GM12878 (cell line): Measurements from ENCODE around the gene TTF2. TPM values are rescaled to one million over a fixed set of nuclear protein-coding genes. Genes with fewer than 3 reads are reported as not detected.
A peak's percentile ranks its signal among the peaks of the same experiment; 100 is the strongest.

Experiments
- EED ChIP-seq: sonication (generic); IDR thresholded peaks from 2 replicates; pipeline ENCODE4 v1.6.1; 2016; ENCODE audit warnings: antibody characterized with exemption, low read depth
- GABPA ChIP-seq: IDR thresholded peaks from 2 replicates; pipeline ENCODE4 v1.6.1; 2014; ENCODE audit warnings: antibody characterized with exemption, low read depth, mild to moderate bottlenecking, inconsistent platforms
- HCFC1 ChIP-seq: fragments of 150-350 bp; IDR thresholded peaks from 2 replicates; pipeline ENCODE4 v1.6.1; 2014; ENCODE audit warnings: low read length
- LARP7 ChIP-seq: fragments of 450-650 bp; IDR thresholded peaks from 2 replicates; pipeline ENCODE4 v1.6.1; 2017; ENCODE audit warnings: mild to moderate bottlenecking
- MYB ChIP-seq: fragments of 150-350 bp; IDR thresholded peaks from 2 replicates; pipeline ENCODE4 v1.6.1; 2014; ENCODE audit warnings: mild to moderate bottlenecking, low read depth, low read length, borderline replicate concordance
- NFXL1 ChIP-seq: fragments of 450-650 bp; IDR thresholded peaks from 2 replicates; pipeline ENCODE4 v1.6.1; 2017; ENCODE audit warnings: antibody characterized with exemption, mild to moderate bottlenecking, borderline replicate concordance
- POLR2A ChIP-seq: IDR thresholded peaks from 2 replicates; pipeline ENCODE4 v1.6.1; 2011; ENCODE audit warnings: low read depth, mild to moderate bottlenecking, low read length
- POU2F2 ChIP-seq: IDR thresholded peaks from 3 replicates; pipeline ENCODE4 v1.6.1; 2011; ENCODE audit warnings: low read depth, mild to moderate bottlenecking, low read length, borderline replicate concordance
- SUPT20H ChIP-seq: IDR thresholded peaks from 2 replicates; pipeline ENCODE4 v1.6.1; 2011; ENCODE audit warnings: low read depth, mild to moderate bottlenecking, low read length, moderate library complexity, borderline replicate concordance; ENCODE audit not compliant: control insufficient read depth
- TARDBP ChIP-seq: IDR thresholded peaks from 2 replicates; pipeline ENCODE4 v1.6.1; 2016; ENCODE audit warnings: borderline replicate concordance
- TCF12 ChIP-seq: IDR thresholded peaks from 2 replicates; pipeline ENCODE4 v1.6.1; 2011; ENCODE audit warnings: low read depth, mild to moderate bottlenecking, low read length
- TCF3 ChIP-seq: IDR thresholded peaks from 2 replicates; pipeline ENCODE4 v1.6.1; 2012; ENCODE audit warnings: low read depth, mild to moderate bottlenecking, low read length, borderline replicate concordance; ENCODE audit not compliant: insufficient read depth
- ZNF622 ChIP-seq: fragments of 450-650 bp; IDR thresholded peaks from 2 replicates; pipeline ENCODE4 v1.6.1; 2017; ENCODE audit warnings: mild to moderate bottlenecking, inconsistent platforms
- ZSCAN29 ChIP-seq: fragments of 450-650 bp; IDR thresholded peaks from 2 replicates; pipeline ENCODE4 v1.6.1; 2017; ENCODE audit warnings: mild to moderate bottlenecking, moderate library complexity
- polyA plus RNA-seq, 11 experiments: library from polyadenylated mRNA; depleted of rRNA in 4 of 11; unstranded in 6 of 11; stranded (reverse) in 5 of 11; fragments of >200 nt; fragmentation: Nextera tagmentation in 4 of 11; fragmentation: Illumina TruSeq in 1 of 11; extraction: Ambion mirVana in 4 of 11; extraction: Trizol in 1 of 11; gene quantifications; 1 replicate in 1 of 11; 2 replicates in 10 of 11; pipeline versions ENCODE4 v1.2.1 to v1.2.3, GENCODE V29; 2011 to 2016; ENCODE audit warnings: inconsistent platforms in 2 of 11, missing spikeins in 2 of 11, low read depth in 1 of 11
- total RNA-seq, 4 experiments: library from RNA; depleted of rRNA in 3 of 4; stranded (reverse); fragments of >200 nt in 3 of 4; fragmentation: Illumina TruSeq in 1 of 4; extraction: Trizol in 1 of 4; gene quantifications; 2 replicates each; pipeline versions ENCODE4 v1.2.1 to v1.2.3, GENCODE V29; 2013 to 2021
- TF ChIP-seq, protein P1 (sequence below): fragments of 450-650 bp; IDR thresholded peaks from 2 replicates; pipeline ENCODE4 v1.6.1; 2016; ENCODE audit warnings: mild to moderate bottlenecking
- TF ChIP-seq, protein P2 (sequence below): IDR thresholded peaks from 2 replicates; pipeline ENCODE4 v1.6.1; 2012; ENCODE audit warnings: low read depth, low read length, improper control_type of control experiment
- TF ChIP-seq, protein P3 (sequence below): IDR thresholded peaks from 2 replicates; pipeline ENCODE4 v1.6.1; 2012; ENCODE audit warnings: low read depth, low read length, improper control_type of control experiment
- TF ChIP-seq, protein P4 (sequence below): fragments of 450-650 bp; IDR thresholded peaks from 2 replicates; pipeline ENCODE4 v1.6.1; 2016; ENCODE audit warnings: mild to moderate bottlenecking
- TF ChIP-seq, protein P5 (sequence below): fragments of 450-650 bp; IDR thresholded peaks from 2 replicates; pipeline ENCODE4 v1.6.1; 2017; ENCODE audit warnings: borderline replicate concordance
- TF ChIP-seq, protein P6 (sequence below): fragments of 450-650 bp; conservative IDR thresholded peaks from 2 replicates; pipeline ENCODE4 v1.6.1; 2017; ENCODE audit warnings: mild to moderate bottlenecking, moderate library complexity
- TF ChIP-seq, protein P7 (sequence below): IDR thresholded peaks from 2 replicates; pipeline ENCODE4 v1.6.1; 2012; ENCODE audit warnings: mild to moderate bottlenecking, low read depth, low read length

Gene TTF2
- total and polyA plus RNA-seq, 10 of the 15 experiments (the other 5 are each of a cell fraction or from before 2014, with no cell fraction given) = 17.7 to 134 (median 78.2) TPM

DNA sequence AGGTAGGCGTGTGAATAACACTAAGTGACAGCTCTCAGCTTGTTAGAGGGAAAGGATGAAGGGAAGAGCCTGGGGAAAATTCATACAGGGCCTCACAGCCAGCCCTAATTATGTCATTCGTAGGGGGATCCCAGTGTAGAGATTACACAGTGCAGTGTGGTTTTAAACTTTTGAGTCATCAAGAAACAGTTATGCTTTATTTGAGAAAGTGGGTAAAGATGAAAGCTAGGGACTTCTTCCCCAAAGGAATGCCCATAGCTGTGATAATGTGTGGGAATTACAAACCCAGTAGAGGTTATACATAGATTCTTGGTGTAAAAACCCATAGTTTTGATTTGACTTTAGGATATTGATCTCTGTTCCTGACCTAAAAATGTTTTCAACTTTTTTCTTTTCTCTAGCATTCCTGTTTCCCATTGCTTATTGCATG lies 1.9 kb downstream of the TTF2 start (continued):
- TF ChIP-seq, protein P1, sequence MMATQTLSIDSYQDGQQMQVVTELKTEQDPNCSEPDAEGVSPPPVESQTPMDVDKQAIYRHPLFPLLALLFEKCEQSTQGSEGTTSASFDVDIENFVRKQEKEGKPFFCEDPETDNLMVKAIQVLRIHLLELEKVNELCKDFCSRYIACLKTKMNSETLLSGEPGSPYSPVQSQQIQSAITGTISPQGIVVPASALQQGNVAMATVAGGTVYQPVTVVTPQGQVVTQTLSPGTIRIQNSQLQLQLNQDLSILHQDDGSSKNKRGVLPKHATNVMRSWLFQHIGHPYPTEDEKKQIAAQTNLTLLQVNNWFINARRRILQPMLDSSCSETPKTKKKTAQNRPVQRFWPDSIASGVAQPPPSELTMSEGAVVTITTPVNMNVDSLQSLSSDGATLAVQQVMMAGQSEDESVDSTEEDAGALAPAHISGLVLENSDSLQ = peak; percentile 85
- TF ChIP-seq, protein P2, sequence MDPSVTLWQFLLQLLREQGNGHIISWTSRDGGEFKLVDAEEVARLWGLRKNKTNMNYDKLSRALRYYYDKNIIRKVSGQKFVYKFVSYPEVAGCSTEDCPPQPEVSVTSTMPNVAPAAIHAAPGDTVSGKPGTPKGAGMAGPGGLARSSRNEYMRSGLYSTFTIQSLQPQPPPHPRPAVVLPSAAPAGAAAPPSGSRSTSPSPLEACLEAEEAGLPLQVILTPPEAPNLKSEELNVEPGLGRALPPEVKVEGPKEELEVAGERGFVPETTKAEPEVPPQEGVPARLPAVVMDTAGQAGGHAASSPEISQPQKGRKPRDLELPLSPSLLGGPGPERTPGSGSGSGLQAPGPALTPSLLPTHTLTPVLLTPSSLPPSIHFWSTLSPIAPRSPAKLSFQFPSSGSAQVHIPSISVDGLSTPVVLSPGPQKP = no peak
- TF ChIP-seq, protein P3, sequence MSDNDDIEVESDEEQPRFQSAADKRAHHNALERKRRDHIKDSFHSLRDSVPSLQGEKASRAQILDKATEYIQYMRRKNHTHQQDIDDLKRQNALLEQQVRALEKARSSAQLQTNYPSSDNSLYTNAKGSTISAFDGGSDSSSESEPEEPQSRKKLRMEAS = no peak
- TF ChIP-seq MYB (peak; percentile 66; the same call in 1 of the 2 replicates), POU2F2 (peak; percentile 68; the same call in 1 of the 3 replicates), TCF3 (no peak), ZSCAN29 (no peak), TARDBP (no peak), EED (peak; percentile 97), GABPA (peak; percentile 56; the same call in 1 of the 2 replicates), TCF12 (0 out of 2 replicates have a peak, but pooled peaks have one; percentile 43), NFXL1 (no peak), POLR2A (no peak), SUPT20H (no peak), HCFC1 (no peak), ZNF622 (no peak), LARP7 (no peak)
- TF ChIP-seq, protein P4, sequence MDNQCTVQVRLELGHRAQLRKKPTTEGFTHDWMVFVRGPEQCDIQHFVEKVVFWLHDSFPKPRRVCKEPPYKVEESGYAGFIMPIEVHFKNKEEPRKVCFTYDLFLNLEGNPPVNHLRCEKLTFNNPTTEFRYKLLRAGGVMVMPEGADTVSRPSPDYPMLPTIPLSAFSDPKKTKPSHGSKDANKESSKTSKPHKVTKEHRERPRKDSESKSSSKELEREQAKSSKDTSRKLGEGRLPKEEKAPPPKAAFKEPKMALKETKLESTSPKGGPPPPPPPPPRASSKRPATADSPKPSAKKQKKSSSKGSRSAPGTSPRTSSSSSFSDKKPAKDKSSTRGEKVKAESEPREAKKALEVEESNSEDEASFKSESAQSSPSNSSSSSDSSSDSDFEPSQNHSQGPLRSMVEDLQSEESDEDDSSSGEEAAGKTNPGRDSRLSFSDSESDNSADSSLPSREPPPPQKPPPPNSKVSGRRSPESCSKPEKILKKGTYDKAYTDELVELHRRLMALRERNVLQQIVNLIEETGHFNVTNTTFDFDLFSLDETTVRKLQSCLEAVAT = peak; percentile 57; the same call in 1 of the 2 replicates
- TF ChIP-seq, protein P5, sequence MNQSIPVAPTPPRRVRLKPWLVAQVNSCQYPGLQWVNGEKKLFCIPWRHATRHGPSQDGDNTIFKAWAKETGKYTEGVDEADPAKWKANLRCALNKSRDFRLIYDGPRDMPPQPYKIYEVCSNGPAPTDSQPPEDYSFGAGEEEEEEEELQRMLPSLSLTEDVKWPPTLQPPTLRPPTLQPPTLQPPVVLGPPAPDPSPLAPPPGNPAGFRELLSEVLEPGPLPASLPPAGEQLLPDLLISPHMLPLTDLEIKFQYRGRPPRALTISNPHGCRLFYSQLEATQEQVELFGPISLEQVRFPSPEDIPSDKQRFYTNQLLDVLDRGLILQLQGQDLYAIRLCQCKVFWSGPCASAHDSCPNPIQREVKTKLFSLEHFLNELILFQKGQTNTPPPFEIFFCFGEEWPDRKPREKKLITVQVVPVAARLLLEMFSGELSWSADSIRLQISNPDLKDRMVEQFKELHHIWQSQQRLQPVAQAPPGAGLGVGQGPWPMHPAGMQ = no peak
- TF ChIP-seq, protein P6, sequence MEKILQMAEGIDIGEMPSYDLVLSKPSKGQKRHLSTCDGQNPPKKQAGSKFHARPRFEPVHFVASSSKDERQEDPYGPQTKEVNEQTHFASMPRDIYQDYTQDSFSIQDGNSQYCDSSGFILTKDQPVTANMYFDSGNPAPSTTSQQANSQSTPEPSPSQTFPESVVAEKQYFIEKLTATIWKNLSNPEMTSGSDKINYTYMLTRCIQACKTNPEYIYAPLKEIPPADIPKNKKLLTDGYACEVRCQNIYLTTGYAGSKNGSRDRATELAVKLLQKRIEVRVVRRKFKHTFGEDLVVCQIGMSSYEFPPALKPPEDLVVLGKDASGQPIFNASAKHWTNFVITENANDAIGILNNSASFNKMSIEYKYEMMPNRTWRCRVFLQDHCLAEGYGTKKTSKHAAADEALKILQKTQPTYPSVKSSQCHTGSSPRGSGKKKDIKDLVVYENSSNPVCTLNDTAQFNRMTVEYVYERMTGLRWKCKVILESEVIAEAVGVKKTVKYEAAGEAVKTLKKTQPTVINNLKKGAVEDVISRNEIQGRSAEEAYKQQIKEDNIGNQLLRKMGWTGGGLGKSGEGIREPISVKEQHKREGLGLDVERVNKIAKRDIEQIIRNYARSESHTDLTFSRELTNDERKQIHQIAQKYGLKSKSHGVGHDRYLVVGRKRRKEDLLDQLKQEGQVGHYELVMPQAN = peak; percentile 56; the same call in 1 of the 2 replicates
- TF ChIP-seq, protein P7, sequence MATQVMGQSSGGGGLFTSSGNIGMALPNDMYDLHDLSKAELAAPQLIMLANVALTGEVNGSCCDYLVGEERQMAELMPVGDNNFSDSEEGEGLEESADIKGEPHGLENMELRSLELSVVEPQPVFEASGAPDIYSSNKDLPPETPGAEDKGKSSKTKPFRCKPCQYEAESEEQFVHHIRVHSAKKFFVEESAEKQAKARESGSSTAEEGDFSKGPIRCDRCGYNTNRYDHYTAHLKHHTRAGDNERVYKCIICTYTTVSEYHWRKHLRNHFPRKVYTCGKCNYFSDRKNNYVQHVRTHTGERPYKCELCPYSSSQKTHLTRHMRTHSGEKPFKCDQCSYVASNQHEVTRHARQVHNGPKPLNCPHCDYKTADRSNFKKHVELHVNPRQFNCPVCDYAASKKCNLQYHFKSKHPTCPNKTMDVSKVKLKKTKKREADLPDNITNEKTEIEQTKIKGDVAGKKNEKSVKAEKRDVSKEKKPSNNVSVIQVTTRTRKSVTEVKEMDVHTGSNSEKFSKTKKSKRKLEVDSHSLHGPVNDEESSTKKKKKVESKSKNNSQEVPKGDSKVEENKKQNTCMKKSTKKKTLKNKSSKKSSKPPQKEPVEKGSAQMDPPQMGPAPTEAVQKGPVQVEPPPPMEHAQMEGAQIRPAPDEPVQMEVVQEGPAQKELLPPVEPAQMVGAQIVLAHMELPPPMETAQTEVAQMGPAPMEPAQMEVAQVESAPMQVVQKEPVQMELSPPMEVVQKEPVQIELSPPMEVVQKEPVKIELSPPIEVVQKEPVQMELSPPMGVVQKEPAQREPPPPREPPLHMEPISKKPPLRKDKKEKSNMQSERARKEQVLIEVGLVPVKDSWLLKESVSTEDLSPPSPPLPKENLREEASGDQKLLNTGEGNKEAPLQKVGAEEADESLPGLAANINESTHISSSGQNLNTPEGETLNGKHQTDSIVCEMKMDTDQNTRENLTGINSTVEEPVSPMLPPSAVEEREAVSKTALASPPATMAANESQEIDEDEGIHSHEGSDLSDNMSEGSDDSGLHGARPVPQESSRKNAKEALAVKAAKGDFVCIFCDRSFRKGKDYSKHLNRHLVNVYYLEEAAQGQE = peak; percentile 16; the same call in 1 of the 2 replicates
